GM08714 (cell line): ENCODE results near the gene WRAP53.
"Not testable (repeated sequence)": the region's sequence is repeated elsewhere in the genome, so short reads cannot be mapped to it uniquely, and the experiment has no call there.

ENCODE experiments used
- H3K4me3 ChIP-seq: fragments of 200-500 bp; sonication (Bioruptor generic); 2 replicates; pipeline ENCODE4 v1.5.1; 2014; ENCODE audit warnings: mild to moderate bottlenecking, low read length, inconsistent platforms
- ZNF274 ChIP-seq: IDR thresholded peaks from 2 replicates; pipeline ENCODE4 v1.6.1; 2012; ENCODE audit warnings: mild to moderate bottlenecking, low read depth, low read length

The WRAP53 gene

DNA sequence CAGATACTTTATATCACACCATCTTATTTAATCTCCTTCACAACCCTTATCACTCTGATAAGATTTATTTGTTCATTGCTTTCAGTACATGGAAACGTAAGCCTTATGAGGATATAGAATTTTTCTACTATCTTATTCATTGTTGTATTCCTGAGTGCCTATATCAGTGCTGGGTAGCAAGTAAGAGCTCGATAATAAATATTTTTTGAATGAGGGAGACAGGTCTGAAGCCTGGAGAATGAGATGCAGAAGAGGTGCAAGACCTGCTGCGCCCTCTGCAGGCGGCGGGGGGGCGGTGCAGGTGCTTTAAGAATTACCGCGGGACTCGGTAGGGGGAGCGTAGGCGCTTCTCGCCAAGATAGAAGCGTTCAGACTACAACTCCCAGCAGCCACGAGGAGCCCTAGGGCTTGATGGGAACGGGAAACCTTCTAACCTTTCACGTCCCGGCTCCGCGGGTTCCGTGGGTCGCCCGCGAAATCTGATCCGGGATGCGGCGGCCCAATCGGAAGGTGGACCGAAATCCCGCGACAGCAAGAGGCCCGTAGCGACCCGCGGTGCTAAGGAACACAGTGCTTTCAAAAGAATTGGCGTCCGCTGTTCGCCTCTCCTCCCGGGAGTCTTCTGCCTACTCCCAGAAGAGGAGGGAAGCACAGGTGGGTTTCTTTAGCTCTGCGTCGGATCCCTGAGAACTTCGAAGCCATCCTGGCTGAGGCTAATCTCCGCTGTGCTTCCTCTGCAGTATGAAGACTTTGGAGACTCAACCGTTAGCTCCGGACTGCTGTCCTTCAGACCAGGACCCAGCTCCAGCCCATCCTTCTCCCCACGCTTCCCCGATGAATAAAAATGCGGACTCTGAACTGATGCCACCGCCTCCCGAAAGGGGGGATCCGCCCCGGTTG is at the start of gene WRAP53:
Gene WRAP53, plus strand, starts transcription at position 570 of the 900 bp plus-strand sequence. Its CDS starts 172 bp downstream, at position 742.
- peak within 1 kb of the TSS; percentile 84 for H3K4me3 ChIP-seq
- TF ChIP-seq ZNF274: no peak

DNA sequence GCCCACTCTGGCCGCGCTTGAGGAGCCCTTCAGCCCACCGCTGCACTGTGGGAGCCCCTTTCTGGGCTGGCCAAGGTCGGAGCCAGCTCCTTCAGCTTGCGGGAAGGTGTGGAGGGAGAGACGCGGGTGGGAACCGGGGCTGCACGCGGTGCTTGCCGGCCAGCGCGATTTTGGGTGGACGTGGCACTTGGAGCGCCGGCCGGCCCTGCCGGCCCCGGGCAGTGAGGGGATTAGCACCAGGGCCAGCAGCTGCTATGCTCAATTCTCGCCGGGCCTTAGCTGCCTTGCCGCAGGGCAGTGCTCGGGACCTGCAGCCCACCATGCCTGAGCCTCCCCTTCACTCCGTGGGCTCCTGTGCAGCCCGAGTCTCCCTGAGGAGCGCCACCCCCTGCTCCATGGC is 47.5 kb upstream of the WRAP53 start:
- H3K4me3 ChIP-seq: no peak overlapping the region
- no peak for TF ChIP-seq ZNF274

GRCh38 chr17:7641635-7642034 is 46.6 kb upstream of the WRAP53 start:
- not testable (repeated sequence) for H3K4me3 ChIP-seq

DNA sequence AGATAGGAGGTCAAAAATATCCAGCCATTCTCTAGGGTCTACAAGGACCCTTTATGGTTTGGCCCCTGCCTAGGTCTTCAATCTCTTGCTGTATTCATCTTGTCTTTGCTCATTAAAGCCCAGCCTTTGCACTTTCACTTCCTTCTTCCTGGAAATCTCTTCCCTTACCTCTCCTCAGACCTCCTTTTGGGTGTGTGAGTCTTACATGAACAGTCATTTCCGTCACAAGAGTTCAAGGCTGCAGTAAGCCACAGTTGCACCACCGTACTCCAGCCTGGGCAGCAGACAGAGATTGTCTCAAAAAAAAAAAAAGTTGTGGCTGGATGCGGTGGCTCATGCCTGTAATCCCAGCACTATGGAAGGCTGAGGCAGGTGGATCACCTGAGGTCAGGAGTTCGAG is 43.5 kb upstream of the WRAP53 start:
- no peak overlapping the region for H3K4me3 ChIP-seq
- TF ChIP-seq ZNF274: no peak

DNA sequence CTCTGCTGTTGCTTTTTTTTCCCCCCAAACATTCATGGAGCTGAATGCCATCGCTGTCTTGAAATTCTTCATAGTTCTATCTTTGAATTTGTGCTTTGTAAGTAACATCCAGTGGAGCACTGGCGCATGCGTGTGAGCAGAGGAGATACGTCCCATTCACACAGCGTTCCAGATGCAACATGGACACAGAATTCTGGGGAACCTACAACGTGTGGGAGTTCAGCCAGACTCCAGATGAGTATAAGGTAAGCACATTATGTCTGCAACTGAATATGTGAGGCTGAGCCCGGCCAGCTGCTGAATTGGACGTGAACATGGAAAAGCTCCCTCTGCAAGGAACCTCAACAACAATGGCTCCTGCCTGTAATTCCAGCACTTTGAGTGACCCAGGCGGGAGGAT is 41.8 kb upstream of the WRAP53 start:
- H3K4me3 ChIP-seq: no peak overlapping the region
- no peak for TF ChIP-seq ZNF274

DNA sequence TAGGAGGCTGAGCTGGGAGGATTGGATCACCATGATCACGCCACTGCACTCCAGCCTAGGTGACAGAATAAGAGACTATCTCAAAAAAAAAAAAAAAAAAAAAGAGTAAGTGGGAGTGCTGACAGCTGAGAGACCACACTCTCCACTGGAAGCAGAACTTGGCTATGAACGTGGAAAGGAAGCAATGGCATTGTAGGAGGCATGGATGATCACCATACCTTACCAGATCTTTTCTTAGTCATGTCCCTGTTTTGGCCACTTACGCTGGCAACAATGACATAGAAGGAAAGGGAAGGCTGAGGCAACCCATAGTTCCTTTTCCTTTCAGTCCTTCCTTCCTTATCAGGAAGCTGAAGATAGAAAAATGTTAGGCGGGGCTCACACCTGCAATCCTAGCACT is 41.3 kb upstream of the WRAP53 start:
- no peak overlapping the region for H3K4me3 ChIP-seq
- TF ChIP-seq ZNF274: no peak

- no peak for TF ChIP-seq ZNF274
- H3K4me3 ChIP-seq: peak within 1 kb of the TSS; percentile 43
Measured at GRCh38 chr17:7650509-7651096, 37.7 kb upstream of the WRAP53 start, which contains the start of gene ATP1B2. TSS of gene ATP1B2 (plus strand) at chr17:7650926. CDS start at chr17:7651519, 593 bp downstream.

GRCh38 chr17:7651097-7651664 is 37.1 kb upstream of the WRAP53 start:
- TF ChIP-seq ZNF274: no peak
- peak overlapping the region; percentile 43 for H3K4me3 ChIP-seq

DNA sequence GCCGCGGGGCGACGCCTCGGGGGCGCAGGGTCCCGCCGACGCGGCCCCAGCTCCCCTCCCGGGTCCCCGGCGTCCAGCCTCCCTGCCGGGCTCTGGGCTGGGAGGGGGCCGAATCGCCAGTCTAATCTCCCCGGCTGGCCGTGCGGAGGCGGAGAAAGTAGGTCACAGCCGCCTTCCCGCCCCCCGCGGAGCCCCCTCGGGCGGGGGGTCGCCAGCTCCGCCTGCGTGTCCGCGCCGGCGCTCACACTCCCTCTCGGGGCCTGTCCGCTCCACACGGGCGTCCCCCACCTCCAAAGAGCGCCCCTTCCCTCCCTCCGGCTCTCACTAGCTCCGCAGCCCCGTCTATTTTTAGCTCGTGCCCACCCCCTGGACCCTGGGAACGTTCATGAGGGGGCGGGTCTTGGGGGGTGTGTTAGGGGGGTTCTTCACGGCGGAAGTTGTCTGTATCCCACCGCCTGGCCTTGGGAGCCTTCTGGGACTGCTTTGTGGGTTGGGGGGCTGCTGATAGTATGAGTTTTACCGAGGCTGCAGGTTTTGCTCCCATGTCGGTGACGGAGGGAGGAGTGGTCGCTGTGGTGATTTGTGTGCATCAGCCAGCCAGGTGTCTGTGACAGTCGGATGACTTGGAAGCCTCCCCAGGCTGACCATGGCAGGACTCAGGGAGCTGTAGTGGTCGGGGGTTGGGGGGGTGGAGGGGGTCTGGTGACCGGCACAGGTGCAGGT is 36.5 kb upstream of the WRAP53 start:
- no peak overlapping the region for H3K4me3 ChIP-seq

DNA sequence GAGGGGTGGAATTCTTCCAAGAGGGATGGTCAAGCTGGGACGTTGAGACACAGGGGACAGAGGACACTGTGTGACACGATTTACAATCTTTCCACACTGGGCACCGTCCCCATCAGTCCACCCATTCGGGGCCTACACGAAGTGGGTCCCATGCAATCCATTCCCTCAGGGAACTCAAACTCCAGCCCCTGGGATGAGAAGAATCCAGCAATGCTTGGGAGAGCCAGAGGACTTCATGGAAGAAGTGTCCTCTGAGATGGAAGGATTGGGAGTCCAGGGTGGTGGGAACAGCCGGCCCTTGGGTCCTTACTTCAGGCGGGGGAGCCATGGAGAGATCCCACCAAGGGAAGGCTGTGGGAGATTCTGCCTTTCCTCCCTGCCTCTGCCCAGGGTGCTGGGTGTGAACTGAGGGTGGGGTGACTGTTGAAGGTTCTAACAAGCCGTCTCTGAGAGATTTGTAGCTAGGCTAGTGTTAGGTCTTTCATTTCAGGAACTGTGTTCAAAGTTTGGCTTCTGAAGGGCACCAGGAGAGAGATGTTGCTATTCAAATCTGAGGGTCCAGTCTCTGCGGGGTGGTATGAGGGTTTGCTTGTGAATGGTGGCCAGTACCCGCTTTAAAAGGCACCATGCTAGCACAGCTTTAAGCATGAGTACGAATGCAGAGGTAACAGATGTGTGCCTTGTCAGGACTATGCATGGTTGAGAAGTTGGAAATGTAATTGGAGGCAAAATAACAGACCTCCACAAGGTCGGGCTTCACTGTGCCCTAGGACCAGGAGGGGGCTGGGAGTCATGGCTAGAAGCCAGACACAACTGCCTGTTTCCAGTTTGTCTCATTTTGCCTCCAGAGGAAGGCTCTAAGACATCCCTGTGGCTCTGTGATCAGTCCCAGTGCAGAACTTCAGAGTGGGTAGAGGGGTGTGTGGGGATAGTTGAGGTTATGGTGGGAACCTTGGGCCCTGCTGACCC is 35.6 kb upstream of the WRAP53 start:
- H3K4me3 ChIP-seq: no peak overlapping the region
- TF ChIP-seq ZNF274: no peak

More for the DNA sequence above, 36.5 kb upstream of the WRAP53 start:
- TF ChIP-seq ZNF274: no peak

GRCh38 chr17:7654832-7655540 is 33.3 kb upstream of the WRAP53 start:
- TF ChIP-seq ZNF274: no peak
- no peak overlapping the region for H3K4me3 ChIP-seq

DNA sequence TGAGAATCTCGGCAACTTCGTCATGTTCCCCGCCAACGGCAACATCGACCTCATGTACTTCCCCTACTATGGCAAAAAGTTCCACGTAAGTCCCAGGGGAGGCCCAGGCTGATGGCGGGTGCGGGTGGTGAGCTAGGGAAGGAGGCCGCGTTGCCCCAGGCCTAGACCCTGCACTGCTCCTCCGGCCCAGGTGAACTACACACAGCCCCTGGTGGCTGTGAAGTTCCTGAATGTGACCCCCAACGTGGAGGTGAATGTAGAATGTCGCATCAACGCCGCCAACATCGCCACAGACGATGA is 32.8 kb upstream of the WRAP53 start:
- TF ChIP-seq ZNF274: no peak
- no peak overlapping the region for H3K4me3 ChIP-seq
